Left renal cortex interstitium (tissue), 4 donors: ENCODE measurements around the gene ASCC1. TPM values are rescaled to one million over a fixed set of nuclear protein-coding genes. Genes with fewer than 3 reads are reported as not detected.
"Not testable (repeated sequence)": the region's sequence is repeated elsewhere in the genome, so short reads cannot be mapped to it uniquely, and the experiment has no call there.

Source experiments
- DNase-seq, 4 donors: peaks; one replicate each; pipeline ENCODE4 v3.0.0-alpha.2; 2013; ENCODE audit warnings: low read depth in 4 of 4, low spot score in 2 of 4, missing footprints in 1 of 4
- polyA plus RNA-seq, 4 donors: library from polyadenylated mRNA; unstranded; fragments of 120-200 nt; gene quantifications; one replicate each; pipeline ENCODE4 v1.2.1, GENCODE V29; 2013; ENCODE audit not compliant: insufficient read length in 4 of 4

ASCC1 gene
- polyA plus RNA-seq, 4 donors, result 34.8 to 46.0 (median 43.8) TPM

- no peak for DNase-seq
Observed at GRCh38 chr10:72223743-72224101, 7.6 kb upstream of the ASCC1 start.

DNA sequence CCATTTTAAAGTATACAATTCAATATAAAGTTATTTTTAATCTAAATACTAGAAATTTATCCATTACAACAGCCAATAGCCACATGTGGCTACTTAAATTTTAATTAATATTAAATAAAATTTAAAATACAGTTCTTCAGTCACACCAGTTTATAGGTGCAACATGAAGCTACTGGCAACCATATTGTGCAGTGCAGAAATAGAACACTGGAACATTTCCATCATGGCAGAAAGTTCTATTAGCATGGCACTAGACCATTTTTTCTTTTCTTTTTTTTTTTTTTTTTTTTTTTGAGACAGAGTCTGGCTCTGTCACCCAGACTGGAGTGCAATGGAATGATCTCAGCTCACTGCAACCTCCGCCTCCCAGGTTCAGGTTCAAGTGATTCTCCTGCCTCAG, 5.2 kb upstream of the ASCC1 start:
- no peak for DNase-seq

DNA sequence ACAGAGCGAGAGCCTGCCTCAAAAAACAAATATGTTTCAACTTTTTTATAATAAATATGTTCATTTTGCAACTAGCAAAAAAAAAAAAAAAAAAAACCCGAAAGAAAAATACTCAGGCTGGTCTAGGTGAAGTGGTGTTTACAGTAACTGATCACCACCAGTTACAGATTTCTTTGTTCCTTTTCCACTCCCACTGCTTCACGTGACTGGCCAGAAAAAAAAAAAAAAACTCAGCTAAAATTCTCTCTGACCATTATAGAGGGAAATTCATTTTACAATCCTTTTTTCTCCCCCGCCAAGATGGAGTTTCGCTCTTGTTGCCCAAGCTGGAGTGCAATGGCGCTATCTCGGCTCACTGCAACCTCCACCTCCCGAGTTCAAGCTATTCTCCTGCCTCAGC, 4.6 kb upstream of the ASCC1 start:
- DNase-seq, result no peak

- DNase-seq, result no peak
Observed at GRCh38 chr10:72219235-72219814, 3.2 kb upstream of the ASCC1 start.

DNA sequence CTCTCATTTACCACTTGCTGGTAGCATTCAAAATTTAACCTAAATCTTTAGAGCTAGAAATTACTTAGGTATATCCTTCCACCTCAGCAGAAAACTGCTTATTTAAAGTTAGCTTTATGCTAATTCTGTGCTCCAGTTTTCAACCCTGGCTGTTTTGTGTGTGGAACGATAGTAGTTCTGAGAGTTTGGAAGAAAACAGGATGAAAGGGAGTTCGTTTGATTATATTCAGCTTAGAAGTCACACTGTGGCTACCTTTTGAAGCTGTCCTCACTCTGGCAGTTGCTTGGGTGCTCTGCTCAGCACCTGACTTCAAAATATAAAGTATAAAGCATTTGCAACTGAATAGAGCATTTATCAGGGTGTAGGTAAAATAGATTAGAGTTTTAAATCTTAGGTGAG, 2.6 kb upstream of the ASCC1 start:
- no peak for DNase-seq

DNA sequence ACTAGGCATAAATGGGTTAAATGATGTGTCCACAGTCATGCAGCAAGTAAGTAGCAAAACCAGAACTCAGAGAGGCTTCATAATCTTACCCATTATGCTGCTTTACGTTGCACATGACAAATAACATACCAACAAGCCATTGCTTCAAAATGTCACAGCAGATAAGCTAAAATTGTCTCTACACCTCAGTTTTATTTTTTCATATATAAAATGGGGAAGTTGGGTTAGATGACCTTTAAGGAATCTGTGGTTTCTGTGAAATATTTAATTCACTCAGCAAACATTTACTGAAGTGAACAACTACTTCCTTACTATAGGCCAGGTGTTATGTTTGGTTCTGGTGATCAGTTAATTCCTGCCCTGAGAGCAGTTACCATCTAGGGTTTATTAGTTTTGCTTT, 2.2 kb upstream of the ASCC1 start:
- DNase-seq, result no peak

GRCh38 chr10:72211832-72212231, 4.2 kb downstream of the ASCC1 start:
- not testable (repeated sequence) for DNase-seq

DNA sequence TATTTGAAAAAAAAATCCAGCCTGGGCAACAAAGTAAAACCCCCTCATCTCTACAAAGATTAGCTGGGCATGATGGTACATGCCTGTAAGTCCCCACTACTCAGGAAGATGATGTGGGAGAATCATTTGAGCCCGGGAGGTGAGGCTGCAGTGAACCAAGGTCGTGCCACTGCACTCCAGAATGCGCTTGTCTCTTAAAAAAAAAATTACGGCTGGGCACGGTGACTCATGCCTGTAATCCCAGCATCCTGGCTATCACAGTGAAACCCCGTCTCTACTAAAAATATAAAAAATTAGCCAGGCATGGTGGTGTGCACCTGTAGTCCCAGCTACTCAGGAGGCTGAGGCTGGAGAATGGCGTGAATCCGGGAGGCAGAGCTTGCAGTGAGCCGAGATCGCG, 4.7 kb downstream of the ASCC1 start:
- DNase-seq, result not testable (repeated sequence)

GRCh38 chr10:72208526-72208925, 7.5 kb downstream of the ASCC1 start:
- DNase-seq, result not testable (repeated sequence)

- DNase-seq, result no peak
Observed at GRCh38 chr10:72206511-72207229, 9.4 kb downstream of the ASCC1 start.

GRCh38 chr10:72204724-72205123, 11.4 kb downstream of the ASCC1 start:
- no peak for DNase-seq

DNA sequence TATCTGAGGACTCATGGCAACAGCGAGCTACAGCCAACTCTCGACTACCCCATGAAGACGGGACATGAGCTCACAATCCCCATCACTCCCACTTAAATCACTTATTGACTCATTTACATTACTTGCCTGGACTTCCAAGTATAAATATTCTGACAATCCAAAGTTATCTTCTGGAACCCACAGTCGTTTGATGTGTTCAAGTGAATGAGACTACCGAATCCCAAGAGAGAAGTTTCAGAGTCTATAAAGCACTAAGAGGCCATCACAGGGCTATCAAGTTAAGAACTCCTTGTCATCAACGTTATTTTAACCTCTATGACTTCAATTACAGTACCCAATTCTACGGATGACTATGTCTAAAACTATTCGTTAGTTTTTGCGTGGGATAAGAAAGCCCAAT, 11.8 kb downstream of the ASCC1 start:
- DNase-seq, result no peak

GRCh38 chr10:72201293-72201692, 14.8 kb downstream of the ASCC1 start:
- DNase-seq, result no peak

- no peak for DNase-seq
Observed at GRCh38 chr10:72200883-72201282, 15.2 kb downstream of the ASCC1 start.

DNA sequence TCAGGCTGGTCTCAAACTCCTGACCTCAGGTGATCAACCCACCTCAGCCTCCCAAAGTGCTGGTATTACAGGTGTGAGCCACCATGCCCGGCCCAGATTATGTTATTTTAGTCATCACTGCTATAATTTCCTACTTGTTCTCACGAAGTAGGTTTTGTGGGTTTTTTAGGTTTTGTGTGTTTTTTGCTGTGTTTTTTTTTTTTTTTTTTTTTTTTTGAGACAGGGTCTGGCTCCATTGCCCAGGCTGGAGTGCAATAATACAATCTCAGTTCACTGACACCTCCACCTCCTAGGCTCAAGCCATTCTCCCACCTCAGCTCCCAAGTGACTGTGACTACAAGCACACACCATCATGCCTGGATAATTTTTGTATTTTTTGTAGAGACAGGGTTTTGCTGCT, 21.1 kb downstream of the ASCC1 start:
- DNase-seq, result no peak

- DNase-seq, result no peak
Observed at GRCh38 chr10:72186982-72187330, 29.1 kb downstream of the ASCC1 start.

- no peak for DNase-seq
Observed at GRCh38 chr10:72186258-72186981, 29.7 kb downstream of the ASCC1 start.

DNA sequence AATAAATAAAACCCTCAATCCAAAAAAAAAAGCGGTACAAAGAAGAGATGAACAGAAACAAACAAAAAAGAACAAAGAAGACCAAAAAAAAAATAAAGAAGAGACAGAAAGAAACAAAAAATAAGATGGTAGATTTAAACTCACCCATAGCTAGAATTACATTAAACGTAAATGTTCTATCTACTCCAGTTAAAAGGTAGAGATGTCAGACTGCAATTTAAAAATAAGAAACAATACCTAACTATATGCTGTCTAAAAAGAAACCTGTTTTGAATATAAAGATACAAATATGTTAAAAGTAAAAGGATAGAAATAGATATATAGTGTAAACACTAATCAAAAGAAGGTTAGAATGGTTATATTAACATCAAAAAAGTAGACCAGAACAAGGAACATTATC, 31.9 kb downstream of the ASCC1 start:
- DNase-seq, result no peak

DNA sequence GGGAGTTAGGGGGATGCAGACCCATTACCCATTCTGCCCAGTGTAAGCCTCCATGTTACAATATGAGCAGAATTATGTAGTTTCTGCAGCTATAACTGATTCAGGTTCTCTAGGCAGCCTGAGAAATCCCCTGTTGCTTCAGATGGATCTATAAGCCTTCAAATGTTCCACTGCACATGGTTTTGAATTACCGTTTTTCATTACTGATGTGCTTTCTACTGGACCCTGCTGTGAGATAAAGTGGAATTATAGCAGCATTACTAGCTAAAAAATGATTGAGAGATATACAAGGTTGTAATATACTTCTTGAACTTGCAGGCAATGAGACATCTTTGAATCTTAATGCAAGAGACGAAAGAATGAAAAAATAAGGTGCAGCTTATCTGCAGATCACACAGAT, 38.6 kb downstream of the ASCC1 start:
- no peak for DNase-seq

DNA sequence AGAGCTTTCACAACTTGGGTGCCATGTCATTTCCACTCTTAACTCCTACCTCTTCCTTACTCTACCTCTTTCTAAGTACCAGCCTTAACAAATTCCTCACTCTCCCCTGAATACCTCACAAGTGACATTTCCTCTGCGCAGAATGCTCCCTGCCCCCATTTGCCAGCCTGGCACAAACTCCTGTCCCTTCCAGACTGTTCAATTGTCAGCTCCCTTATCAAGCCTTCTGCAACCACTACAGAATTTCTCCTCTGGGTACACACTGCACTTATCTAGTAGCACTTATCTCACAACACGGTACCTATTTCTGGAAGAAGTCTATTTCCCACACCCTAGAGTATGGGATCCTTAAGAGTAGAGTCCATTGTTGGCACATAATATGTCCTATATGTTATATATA, 39.4 kb downstream of the ASCC1 start:
- DNase-seq, result no peak

DNA sequence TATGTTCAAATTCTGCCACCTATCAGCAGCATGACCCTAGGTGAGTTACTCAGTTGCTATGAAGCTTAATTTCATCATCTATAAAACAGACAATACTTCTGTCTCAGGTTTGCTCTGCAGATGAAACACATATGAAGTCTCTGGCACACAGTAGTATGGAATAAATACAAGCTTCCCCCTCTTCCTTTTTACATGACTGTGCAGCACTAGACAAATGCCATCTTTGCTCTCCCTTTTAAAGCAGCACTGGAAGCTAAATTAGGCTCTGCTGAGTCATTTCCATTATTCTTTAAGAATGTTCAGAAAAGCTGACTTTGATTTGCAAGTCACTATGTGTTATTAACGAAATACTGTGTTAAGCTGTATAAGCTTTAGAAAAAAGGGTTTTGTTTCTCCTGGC, 40.9 kb downstream of the ASCC1 start:
- DNase-seq, result no peak

DNA sequence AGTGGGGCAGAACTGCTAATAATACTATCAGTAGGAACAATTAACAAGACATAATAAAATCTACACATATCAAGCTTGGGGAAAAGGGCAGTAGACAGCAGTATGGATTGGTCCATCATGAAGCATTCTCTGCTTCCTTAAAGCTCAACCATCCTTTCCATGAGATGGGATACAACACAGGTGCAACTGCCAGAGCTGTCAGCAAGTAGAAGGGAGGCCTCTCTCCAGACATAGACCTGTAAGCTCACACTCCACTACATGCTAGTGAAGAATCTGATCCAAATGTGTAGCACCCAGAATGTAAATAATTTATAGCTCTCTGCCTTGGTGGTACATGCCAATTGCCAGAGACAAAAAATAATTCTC, 41.8 kb downstream of the ASCC1 start:
- DNase-seq, result no peak
